Endometrial microvascular endothelial cells (primary cell): Measurements from ENCODE around the gene ZNF18. TPM values are rescaled to one million over a fixed set of nuclear protein-coding genes. Genes with fewer than 3 reads are reported as not detected.
"Not testable (repeated sequence)": the region's sequence is repeated elsewhere in the genome, so short reads cannot be mapped to it uniquely, and the experiment has no call there.

ENCODE experiments used
- in situ Hi-C: cut with HindIII; loops from 2 replicates; pipeline ENCODE4 v1.10.0; 2017; ENCODE audit warnings: low sequenced_read_pairs, low pct_unique_long_range_greater_than_20kb; ENCODE audit errors: inconsistent ontology term
- total RNA-seq: library from RNA; depleted of rRNA; stranded (reverse); fragments of >200 nt; gene quantifications from one replicate; pipeline ENCODE4 v1.2.3, GENCODE V29; 2015; ENCODE audit errors: inconsistent ontology term

Gene ZNF18
- total RNA-seq, 1 donor from 2014 or later: 10.1 TPM

- in situ Hi-C loops: no loop called here
Observed at GRCh38 chr17:11990363-11990983, 6.8 kb downstream of the ZNF18 start.

DNA sequence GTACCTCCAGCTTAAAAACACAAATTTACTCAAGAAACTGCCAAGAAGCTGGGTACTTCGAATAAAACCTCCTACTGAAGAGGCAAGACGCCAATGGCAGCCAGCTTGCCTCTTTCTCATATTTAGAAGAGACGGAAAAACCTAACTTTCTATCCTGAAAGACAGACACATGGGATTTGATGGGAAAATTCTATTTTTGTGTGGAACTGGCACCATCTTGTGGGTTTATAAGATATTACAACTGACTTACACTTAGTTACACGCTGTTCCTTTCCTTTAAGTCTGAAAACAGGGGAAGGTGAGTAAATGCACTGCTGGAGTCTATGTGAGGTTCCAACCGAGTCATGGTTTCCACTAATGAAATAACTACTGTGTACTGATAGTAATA lies 10.3 kb downstream of the ZNF18 start:
- in situ Hi-C loops: no loop called here

- in situ Hi-C loops: no loop called here
Observed at GRCh38 chr17:11986179-11986941, 10.9 kb downstream of the ZNF18 start.

- in situ Hi-C loops: no loop called here
Observed at GRCh38 chr17:11981862-11982261, 15.4 kb downstream of the ZNF18 start.

DNA sequence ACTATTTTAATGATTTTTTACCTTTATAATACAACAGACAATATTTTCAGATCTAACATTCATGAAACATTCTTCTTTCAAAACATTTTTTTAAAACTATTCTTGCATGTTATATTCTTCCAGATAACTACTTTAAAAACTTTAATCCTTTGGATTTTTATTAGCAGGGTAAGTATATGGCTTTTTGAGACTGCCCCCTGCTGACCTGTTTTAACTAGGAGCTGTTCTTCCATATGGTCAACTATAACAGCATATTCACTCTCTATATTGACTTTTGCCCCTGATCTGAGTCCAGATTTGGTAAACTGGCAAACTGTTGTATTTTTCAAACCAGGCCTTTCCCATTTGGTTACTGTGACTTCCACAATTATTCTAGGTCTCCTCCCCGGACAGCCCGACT lies 16.5 kb downstream of the ZNF18 start:
- in situ Hi-C loops: no loop called here

DNA sequence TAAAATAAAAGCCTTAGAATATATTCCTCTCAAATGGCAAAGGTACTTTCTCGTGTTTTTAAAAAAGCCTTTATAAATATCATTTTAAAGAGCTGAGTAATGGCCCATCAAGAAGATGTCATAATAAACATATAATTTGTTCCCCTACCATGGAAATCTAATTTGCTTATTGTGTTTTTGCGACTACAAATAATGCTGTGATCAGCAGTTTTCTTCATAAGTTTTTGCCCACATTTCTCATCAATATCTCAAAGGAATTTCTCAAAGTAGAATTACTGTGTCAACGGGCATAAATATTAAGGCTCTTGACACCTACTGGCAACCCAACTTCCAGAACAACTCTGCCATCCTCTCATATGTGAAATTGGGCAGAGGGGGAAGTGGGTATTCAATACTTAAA lies 17.5 kb downstream of the ZNF18 start:
- in situ Hi-C loops: no loop called here

DNA sequence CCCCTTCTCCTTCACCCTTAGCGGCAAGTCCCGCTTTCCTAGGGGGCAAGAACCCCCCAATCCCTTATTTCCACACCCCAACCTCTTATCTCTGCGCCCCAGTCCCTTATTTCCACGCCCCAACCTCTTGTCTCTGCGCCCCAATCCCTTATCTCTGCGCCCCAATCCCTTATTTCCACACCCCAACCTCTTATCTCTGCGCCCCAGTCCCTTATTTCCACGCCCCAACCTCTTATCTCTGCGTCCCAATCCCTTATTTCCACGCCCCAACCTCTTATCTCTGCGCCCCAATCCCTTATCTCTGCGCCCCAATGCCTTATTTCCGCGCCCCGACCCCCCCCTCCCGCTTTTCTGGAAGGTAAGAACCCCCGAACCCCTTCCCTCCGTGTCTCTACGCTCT lies 24.5 kb downstream of the ZNF18 start:
- in situ Hi-C loops: not testable (repeated sequence)

GRCh38 chr17:11969565-11969964 lies 27.7 kb downstream of the ZNF18 start:
- in situ Hi-C loops: no loop called here

DNA sequence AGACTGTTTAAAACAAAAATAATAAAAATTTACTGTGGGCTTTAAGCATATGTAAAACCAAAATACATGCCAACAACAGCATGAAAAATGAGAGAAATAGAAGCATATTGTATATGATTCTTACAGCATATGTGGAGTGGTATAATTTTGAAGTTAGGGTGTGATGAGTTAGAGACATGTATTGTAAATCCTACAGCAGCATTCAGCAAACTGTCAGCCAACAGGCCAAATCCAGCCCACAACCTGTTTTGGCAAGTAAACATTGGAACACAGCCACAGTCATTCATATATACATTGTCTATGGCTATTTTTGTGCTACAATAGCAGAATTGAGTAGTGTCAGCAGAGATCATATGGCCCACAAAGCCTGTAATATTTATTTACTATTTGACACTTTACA lies 42.3 kb downstream of the ZNF18 start:
- in situ Hi-C loops: no loop called here

GRCh38 chr17:11953924-11954323 lies 43.4 kb downstream of the ZNF18 start:
- in situ Hi-C loops: no loop called here

- in situ Hi-C loops: no loop called here
Observed at GRCh38 chr17:11952610-11953009, 44.7 kb downstream of the ZNF18 start.

DNA sequence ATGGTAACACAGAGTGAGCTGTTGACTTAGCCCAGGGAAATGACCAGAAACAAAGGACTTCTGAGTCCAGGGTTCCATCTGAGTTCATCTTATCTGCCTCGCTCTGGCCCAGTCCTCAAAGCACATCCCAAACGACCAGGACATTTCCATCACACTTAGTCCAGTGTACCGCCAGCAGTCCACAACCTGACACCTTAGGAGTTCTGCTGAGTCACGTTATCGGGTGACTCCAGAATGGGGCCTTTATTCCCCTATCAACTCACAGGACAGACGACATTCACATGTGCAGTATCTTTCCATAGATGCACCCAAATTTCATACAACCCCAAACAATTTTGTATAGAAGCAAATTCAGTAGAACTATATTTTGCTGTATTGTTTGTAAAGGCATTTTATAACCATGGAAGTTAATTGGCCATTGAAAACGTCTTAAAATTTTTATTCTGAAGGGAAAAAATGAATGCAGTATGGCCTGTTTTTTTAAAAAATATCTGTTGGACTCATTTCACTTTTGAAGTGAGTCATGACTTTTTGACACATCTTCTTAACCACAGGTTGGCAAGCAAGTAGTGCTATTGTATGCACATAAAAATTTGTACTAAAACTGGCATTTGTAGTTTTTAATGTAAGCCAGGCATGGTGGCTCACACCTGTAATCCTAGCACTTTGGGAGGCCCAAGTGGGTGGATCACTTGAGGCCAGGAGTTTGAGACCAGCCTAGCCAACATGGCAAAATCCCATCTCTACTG lies 46.3 kb downstream of the ZNF18 start:
- in situ Hi-C loops: no loop called here

DNA sequence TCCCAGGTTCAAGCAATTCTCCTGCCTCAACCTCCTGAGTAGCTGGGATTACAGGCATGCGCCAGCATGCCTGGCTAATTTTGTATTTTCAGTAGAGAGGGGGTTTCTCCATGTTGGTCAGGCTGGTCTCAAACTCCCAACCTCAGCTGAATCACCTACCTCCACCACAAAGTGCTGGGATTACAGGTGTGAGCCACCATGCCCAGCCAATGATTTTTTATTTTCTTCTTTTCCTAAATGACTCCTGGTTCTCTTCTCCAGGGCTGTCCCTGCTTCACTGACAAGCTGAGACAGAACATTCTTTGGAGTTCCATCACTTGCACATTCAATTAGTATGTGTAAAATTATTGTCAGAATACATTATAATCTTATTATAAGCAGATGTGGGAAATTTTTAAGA lies 47.7 kb downstream of the ZNF18 start:
- in situ Hi-C loops: not testable (repeated sequence)

DNA sequence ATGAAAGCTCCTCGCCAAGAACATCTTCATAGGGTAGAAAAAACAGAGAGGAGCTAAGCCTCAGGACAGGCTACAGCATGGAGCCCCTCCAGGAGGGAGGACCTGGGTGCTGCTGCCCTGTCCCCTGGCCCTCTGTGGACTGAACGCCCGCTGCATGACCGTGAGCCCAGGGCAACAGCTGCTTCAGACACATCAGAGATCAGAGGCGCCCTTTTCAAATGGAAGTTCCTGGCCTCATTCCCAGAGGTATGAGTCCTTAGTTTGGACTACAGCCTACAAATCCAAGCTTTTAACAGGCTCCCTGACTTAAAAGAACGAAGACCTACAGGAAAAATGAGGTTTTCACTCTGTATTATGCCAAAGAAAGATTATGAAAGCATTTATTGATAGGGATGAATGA lies 48.5 kb downstream of the ZNF18 start:
- in situ Hi-C loops: no loop called here

GRCh38 chr17:11944587-11944986 lies 52.7 kb downstream of the ZNF18 start:
- in situ Hi-C loops: no loop called here

DNA sequence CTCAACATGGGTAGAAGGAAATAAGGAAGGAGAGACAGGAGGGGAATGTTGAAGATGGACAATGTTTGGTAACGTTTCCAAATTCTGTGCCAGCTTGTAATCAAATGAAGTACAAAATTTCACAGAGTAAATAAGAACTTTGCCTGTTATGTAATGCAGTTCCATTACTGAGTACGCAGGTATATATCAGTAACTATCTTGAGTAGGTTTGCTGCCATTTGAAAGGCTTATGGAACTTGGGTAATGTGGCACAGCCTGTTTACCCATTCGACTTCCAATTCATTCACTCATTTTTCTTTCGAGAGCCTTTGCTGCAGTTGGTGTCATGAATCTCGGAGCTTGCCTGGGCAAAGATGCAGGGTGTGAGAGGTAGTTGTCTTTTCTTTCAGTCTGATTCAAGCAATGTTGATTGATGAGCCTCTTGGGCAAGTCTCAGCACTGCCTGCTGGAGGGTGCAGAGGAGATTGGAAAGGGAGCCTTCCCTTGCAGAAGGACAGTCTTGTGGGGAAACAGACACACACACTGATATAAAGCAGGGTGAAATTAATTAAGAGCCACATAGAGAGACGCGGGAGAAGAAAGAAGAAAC lies 53.4 kb downstream of the ZNF18 start:
- in situ Hi-C loops: no loop called here

- in situ Hi-C loops: not testable (repeated sequence)
Observed at GRCh38 chr17:11943086-11943485, 54.2 kb downstream of the ZNF18 start.

- in situ Hi-C loops: no loop called here
Observed at GRCh38 chr17:11940904-11941303, 56.4 kb downstream of the ZNF18 start.

- in situ Hi-C loops: no loop called here
Observed at GRCh38 chr17:11935734-11936406, 61.4 kb downstream of the ZNF18 start.
